Mucosa of rectum (tissue), 2 donors: ENCODE results near the gene TTC39A.

ENCODE experiments used
- H3K27ac ChIP-seq, 2 donors: one replicate each; pipeline ENCODE4 v1.7.0; 2013; ENCODE audit warnings: inconsistent platforms in 2 of 2, low read depth in 2 of 2, low read length in 2 of 2
- H3K27me3 ChIP-seq, 2 donors: one replicate each; pipeline ENCODE4 v1.7.0; 2013; ENCODE audit warnings: low read length in 2 of 2; ENCODE audit not compliant: control insufficient read depth in 2 of 2, insufficient read depth in 2 of 2
- H3K36me3 ChIP-seq, 2 donors: one replicate each; pipeline ENCODE4 v1.7.0; 2013; ENCODE audit warnings: low read length in 2 of 2; ENCODE audit not compliant: control insufficient read depth in 2 of 2, insufficient read depth in 2 of 2
- H3K4me1 ChIP-seq, 2 donors: one replicate each; pipeline ENCODE4 v1.7.0; 2013; ENCODE audit warnings: low read length in 2 of 2, mild to moderate bottlenecking in 1 of 2; ENCODE audit not compliant: control insufficient read depth in 2 of 2, insufficient read depth in 2 of 2
- H3K4me3 ChIP-seq, 2 donors: one replicate each; pipeline ENCODE4 v1.7.0; 2013; ENCODE audit warnings: low read length in 2 of 2
- H3K9ac ChIP-seq, 2 donors: one replicate each; pipeline ENCODE4 v1.7.0; 2013; ENCODE audit warnings: low read length in 2 of 2, low read depth in 1 of 2, mild to moderate bottlenecking in 1 of 2
- H3K9me3 ChIP-seq, 2 donors: one replicate each; pipeline ENCODE4 v1.7.0; 2013; ENCODE audit warnings: low read length in 2 of 2; ENCODE audit not compliant: control insufficient read depth in 2 of 2
- donor health status: healthy.
- donor health status: Normal muscosa, but diverticular disease.

The TTC39A gene

DNA sequence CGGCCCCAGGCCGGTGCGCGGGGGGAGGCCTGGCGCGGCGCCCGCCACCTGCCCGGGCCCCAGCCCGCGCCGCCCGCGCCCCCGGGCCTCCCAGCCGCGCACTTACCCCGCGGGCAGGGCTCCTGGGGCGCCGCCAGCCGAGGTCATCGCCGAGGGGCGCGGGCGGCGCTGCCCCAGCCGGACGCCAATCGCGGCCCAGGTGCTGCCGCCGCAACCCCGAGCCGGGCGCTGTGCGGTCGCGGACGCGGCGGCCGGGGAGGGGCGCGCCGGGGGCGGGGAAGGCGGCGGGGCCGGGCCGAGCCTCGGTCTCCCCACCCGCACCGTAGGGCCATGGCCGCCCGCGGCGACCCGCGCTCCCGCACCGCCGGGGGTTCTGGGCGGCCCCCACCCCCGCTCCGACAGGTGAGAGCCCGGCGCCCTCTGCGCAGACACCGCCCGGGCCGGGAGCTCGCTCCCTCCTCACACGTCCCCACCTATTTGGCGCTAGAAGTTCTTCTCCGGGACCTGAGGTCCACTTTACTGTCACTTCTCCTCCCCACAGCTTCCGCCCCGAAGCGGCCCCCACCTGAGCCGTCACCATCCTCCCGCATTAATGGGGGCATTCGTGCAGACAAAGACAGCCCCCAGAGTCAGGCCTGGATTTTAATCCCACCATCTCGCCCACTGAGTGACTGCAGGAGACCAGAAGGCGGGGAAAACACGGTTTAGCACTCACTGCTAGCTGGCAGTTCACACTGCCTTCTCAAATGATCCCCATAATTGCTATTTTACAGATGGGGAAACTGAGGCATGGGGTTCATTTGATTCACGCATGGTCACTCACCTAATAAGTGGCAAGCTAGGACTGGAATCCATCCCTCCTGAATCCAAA lies at the start of gene TTC39A:
Gene TTC39A, minus strand, starts transcription at position 232 of the 871 bp plus-strand sequence. Its CDS starts 85 bp downstream, at position 147.
- peak within 1 kb of the TSS; percentile 79 to 85 for H3K9ac ChIP-seq
- H3K27me3 ChIP-seq, result no peaks in the 10 kb centered on the region
- peak within 1 kb of the TSS; percentile 90 to 92 for H3K27ac ChIP-seq
- H3K4me3 ChIP-seq, result peak within 1 kb of the TSS; percentile 70 to 76
- no peaks in the 10 kb centered on the region for H3K36me3 ChIP-seq
- H3K4me1 ChIP-seq, result peaks cover 17 to 28% of the 10 kb centered on the region in 2 donors
- H3K9me3 ChIP-seq, result no peaks in the 10 kb centered on the region

DNA sequence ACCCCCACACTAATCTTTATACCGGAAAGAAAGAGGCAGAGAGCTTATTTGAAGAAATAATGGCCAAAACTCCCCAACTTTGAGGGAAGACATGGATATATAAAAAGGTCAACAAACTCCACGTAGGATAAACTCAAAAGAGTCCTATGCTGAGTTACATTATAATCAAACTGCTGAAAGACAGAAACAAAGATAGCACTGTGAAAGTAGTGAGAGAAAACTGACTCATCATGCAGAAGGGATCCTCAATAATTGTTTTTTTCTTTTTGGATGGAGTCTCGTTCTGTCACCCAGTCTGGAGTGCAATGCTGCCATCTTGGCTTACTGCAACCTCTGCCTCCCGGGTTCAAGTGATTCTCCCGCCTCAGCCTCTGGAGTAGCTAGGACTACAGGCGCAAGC lies 48.5 kb upstream of the TTC39A start:
- Histone ChIP-seq H3K27ac (no peak overlapping the region), H3K9ac (no peak overlapping the region), H3K4me1 (no peaks in the 10 kb centered on the region), H3K36me3 (peaks cover 10 to 17% of the 10 kb centered on the region in 2 donors), H3K27me3 (no peaks in the 10 kb centered on the region), H3K9me3 (no peaks in the 10 kb centered on the region), H3K4me3 (no peak overlapping the region)

DNA sequence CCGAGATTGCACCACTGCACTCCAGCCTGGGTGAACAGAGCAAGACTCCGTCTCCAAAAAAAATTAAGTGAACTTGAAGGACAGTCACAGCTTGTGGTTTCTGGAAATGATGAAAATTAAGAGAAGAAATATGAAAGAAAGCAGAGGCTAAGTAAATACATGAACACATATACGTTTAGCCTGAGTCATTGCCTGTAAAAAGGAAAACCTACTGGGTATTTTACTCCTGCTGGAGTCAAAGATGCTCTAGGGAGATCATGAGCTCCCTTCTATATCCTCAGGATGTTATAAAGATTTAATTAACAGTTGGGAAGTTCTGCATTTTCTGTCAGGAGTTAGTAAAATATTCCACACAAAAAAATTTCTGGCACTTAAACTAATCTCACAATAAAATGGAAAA lies 43.5 kb upstream of the TTC39A start:
- peaks cover 19 to 26% of the 10 kb centered on the region in 2 donors for H3K36me3 ChIP-seq
- no peaks in the 10 kb centered on the region for H3K4me1 ChIP-seq
- no peaks in the 10 kb centered on the region for H3K9me3 ChIP-seq
- no peak overlapping the region for H3K4me3 ChIP-seq
- no peak overlapping the region for H3K9ac ChIP-seq
- H3K27ac ChIP-seq, result no peak overlapping the region
- H3K27me3 ChIP-seq, result no peaks in the 10 kb centered on the region

DNA sequence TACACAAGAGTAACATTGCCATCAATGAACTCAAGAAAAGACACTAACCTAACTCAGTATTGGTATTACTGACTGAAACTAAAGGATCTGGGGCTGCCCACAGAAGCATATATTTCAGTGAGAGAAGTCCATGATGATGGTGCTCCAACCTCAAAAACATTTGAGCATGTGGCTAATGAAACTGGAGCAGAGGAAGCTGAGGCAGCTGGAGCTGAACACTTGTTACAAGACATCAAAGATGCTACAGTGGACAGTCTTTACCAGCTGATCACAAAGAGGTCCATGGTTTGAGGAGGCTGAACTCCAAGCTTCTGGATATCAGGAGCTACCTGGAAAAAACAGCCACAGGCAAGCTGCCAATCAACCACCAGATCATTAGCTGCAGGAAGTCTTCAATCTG lies 42.2 kb upstream of the TTC39A start:
- Histone ChIP-seq H3K4me1 (no peaks in the 10 kb centered on the region), H3K4me3 (no peak overlapping the region), H3K27ac (no peak overlapping the region), H3K9me3 (no peaks in the 10 kb centered on the region), H3K27me3 (no peaks in the 10 kb centered on the region), H3K9ac (no peak overlapping the region), H3K36me3 (peaks cover 17 to 26% of the 10 kb centered on the region in 2 donors)

DNA sequence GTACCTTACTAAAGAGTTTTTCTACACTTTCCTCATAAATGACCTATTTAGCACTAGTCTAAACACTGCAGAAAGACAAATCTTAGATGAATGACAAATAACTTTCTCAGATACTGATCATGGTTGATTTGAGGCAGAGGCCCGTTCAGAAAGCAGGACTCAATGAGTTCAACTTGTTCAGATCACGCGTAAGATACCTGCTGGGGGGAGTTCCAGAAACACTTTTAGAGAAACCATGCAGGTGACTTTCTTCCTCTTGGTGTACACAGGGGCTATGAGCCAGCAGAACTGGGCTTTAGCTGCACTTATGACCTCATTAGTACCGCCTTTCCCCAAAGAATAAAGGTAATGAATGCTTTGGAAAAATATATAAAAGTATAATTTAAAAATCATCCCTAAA lies 38.8 kb upstream of the TTC39A start:
- Histone ChIP-seq H3K9ac (no peak overlapping the region), H3K27me3 (no peaks in the 10 kb centered on the region), H3K9me3 (no peaks in the 10 kb centered on the region), H3K4me1 (no peaks in the 10 kb centered on the region), H3K4me3 (no peak overlapping the region), H3K27ac (no peak overlapping the region), H3K36me3 (peaks cover 16 to 32% of the 10 kb centered on the region in 2 donors)

DNA sequence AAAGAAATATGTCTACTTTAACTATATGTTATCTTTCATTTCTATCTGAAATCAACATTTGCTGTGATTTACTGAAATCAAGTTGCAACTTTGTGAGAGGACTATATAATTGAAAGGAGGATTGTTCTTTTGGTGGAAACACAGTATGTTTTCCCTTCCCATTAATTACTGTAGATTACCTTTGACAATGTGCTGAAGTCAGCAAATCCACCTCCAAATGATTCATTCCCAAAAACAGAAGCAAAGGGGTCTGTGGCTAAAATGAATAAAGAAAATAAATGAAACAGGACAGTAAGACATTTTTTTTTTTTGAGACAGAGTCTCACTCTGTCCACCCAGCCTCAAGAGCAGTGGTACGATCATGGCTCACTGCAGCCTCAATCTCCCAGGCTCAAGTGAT lies 35.4 kb upstream of the TTC39A start:
- peaks cover 19 to 24% of the 10 kb centered on the region in 2 donors for H3K36me3 ChIP-seq
- no peak overlapping the region for H3K27ac ChIP-seq
- no peaks in the 10 kb centered on the region for H3K9me3 ChIP-seq
- no peak overlapping the region for H3K9ac ChIP-seq
- no peak overlapping the region for H3K4me3 ChIP-seq
- H3K27me3 ChIP-seq, result no peaks in the 10 kb centered on the region
- no peaks in the 10 kb centered on the region for H3K4me1 ChIP-seq

DNA sequence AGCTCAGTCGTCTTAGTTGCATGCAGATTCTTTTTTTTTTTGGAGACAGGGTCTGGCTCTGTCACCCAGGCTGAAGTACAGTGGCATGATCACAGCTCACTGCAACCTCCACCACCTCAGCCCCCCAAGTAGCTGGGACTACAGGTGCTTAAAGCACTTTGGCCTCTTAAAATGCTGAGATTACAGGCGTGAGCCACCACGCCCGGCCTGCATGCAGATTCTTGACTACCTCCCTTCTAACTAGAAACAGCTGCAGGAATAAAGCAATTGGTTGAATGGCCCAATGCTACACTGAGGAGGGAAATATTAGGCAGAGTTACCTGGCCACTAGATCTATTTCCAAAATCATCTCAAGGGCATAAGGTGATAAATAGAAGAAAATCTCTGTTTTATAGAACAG lies 29.5 kb upstream of the TTC39A start:
- no peak overlapping the region for H3K4me3 ChIP-seq
- no peaks in the 10 kb centered on the region for H3K27me3 ChIP-seq
- H3K27ac ChIP-seq, result no peak overlapping the region
- no peaks in the 10 kb centered on the region for H3K9me3 ChIP-seq
- peaks cover 20 to 36% of the 10 kb centered on the region in 2 donors for H3K36me3 ChIP-seq
- H3K4me1 ChIP-seq, result no peaks in the 10 kb centered on the region
- no peak overlapping the region for H3K9ac ChIP-seq

DNA sequence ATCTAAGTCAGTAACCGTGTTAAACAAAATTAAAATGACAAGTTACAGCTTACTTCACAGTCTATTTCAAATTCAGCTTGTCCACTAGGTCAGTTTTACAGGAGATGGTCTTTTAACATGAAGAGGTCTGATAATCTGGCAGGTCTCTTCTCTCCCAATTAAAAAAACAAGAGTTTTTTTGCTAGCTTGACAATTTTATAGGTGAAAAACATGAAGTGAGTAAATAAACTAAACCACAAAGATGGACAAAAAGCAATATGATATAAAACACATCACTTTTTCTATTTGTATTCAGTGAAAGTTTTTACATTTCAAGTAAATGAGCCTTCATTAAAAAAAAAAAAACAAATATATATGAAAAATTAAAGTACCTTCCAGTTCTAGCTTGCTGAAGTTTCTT lies 25.0 kb upstream of the TTC39A start:
- Histone ChIP-seq H3K36me3 (peaks cover 7 to 18% of the 10 kb centered on the region in 2 donors), H3K27me3 (no peaks in the 10 kb centered on the region), H3K9me3 (no peaks in the 10 kb centered on the region), H3K4me3 (no peak overlapping the region), H3K4me1 (no peaks in the 10 kb centered on the region), H3K9ac (no peak overlapping the region), H3K27ac (no peak overlapping the region)

DNA sequence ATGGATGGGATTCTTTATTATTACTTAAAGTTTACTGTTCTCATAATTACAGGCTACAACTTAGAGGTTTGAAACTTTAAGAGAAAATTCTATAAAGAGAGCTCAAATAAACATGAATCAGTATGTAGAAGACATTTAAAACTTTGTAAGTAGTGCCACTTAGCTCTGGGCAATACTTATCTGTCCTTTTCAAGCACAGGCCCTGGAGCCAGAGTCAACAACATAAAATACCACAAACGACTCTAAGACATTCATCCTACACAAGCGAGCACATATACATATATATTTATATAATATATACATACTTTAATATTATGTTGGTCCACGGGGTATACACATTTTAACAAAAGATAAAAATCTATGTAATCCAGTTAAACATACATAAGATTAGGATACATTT lies 24.1 kb upstream of the TTC39A start:
- no peak overlapping the region for H3K9ac ChIP-seq
- H3K36me3 ChIP-seq, result peaks cover 7 to 12% of the 10 kb centered on the region in 2 donors
- no peak overlapping the region for H3K27ac ChIP-seq
- no peaks in the 10 kb centered on the region for H3K9me3 ChIP-seq
- H3K27me3 ChIP-seq, result no peaks in the 10 kb centered on the region
- no peaks in the 10 kb centered on the region for H3K4me1 ChIP-seq
- H3K4me3 ChIP-seq, result no peak overlapping the region

DNA sequence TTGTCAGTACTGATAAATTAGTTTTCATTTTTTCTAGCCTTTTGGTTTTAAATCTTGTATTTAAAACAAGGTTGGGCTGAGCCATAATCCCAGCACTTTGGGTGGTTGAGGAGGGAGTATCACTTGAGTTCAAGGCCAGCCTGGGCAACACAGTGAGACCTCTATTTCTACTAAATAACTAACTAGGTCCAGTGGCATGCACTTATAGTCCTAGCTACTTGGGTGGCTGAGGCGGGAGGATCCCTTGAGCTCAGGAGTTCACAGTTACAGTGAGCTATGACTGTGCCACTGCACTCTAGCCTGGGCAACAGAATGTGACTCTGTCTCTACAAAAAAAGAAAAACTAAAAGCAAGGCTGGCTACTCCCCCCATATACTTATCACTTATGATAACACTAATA lies 21.5 kb upstream of the TTC39A start:
- no peaks in the 10 kb centered on the region for H3K9me3 ChIP-seq
- no peak overlapping the region for H3K9ac ChIP-seq
- no peak overlapping the region for H3K4me3 ChIP-seq
- H3K27ac ChIP-seq, result no peak overlapping the region
- no peaks in the 10 kb centered on the region for H3K27me3 ChIP-seq
- peaks cover 7 to 10% of the 10 kb centered on the region in 2 donors for H3K36me3 ChIP-seq
- H3K4me1 ChIP-seq, result no peaks in the 10 kb centered on the region
